Right atrium auricular region (tissue), 2 donors: ENCODE measurements around the gene CAMTA1. TPM values are rescaled to one million over a fixed set of nuclear protein-coding genes. Genes with fewer than 3 reads are reported as not detected.

Experiments
- DNase-seq: peaks from one replicate; pipeline ENCODE4 v3.0.0-alpha.2; 2019; ENCODE audit warnings: low spot score
- H3K27ac ChIP-seq, 2 donors: fragments of 200-600 bp; sonication (generic); 1 replicate in 1 of 2; 2 replicates in 1 of 2; pipeline ENCODE4 v1.5.1; 2016 to 2019
- H3K27me3 ChIP-seq, 2 donors: fragments of 200-600 bp; sonication (generic); one replicate each; pipeline versions ENCODE4 v1.5.1 to v1.6.0; 2017 to 2019
- H3K36me3 ChIP-seq: fragments of 200-600 bp; sonication (generic); one replicate; pipeline ENCODE4 v1.5.1; 2016
- H3K4me1 ChIP-seq, 2 donors: fragments of 200-600 bp; sonication (generic); one replicate each; pipeline versions ENCODE4 v1.5.1 to v1.6.0; 2017 to 2019
- H3K4me3 ChIP-seq, 2 donors: fragments of 200-600 bp; sonication (generic); 1 replicate in 1 of 2; 2 replicates in 1 of 2; pipeline ENCODE4 v1.5.1; 2017 to 2019; ENCODE audit warnings: mild to moderate bottlenecking in 1 of 2, moderate library complexity in 1 of 2
- H3K9me3 ChIP-seq, 2 donors: fragments of 200-600 bp; sonication (generic); one replicate each; pipeline ENCODE4 v1.5.1; 2019
- CTCF ChIP-seq, 2 donors: fragments of 200-600 bp; sonication (generic); IDR thresholded peaks; one replicate each; pipeline ENCODE4 v1.5.1; 2019; ENCODE audit warnings: antibody characterized with exemption in 2 of 2
- total RNA-seq, 2 donors: library from RNA; depleted of rRNA; stranded (reverse); fragments of >200 nt; gene quantifications; one replicate each; pipeline ENCODE4 v1.1.0, GENCODE V29; 2016

CAMTA1 gene
- total RNA-seq, 2 donors from 2014 or later: 132 to 190 TPM

- Histone ChIP-seq H3K27ac (no peak overlapping the region), H3K27me3 (no peaks in the 10 kb centered on the region), H3K4me1 (peaks cover 0 to 21% of the 10 kb centered on the region in 2 donors)
These were observed 996.2 kb downstream of the CAMTA1 start for GRCh38 chr1:7781501-7781900.

GRCh38 chr1:7781923-7782495 lies 996.8 kb downstream of the CAMTA1 start:
- peaks cover 0 to 26% of the 10 kb centered on the region in 2 donors for H3K4me1 ChIP-seq
- peak overlapping the region in 1 of 2 donors; percentile 89 for H3K27ac ChIP-seq
- H3K27me3 ChIP-seq: no peaks in the 10 kb centered on the region
- no peak for DNase-seq
- H3K4me3 ChIP-seq: no peak overlapping the region
- peaks cover 39% of the 10 kb centered on the region for H3K36me3 ChIP-seq
- TF ChIP-seq CTCF (IDR thresholded peaks at IDR 0.05): no peak
- H3K9me3 ChIP-seq: no peaks in the 10 kb centered on the region

More at GRCh38 chr1:7781501-7781900, 996.2 kb downstream of the CAMTA1 start:
- Histone ChIP-seq H3K36me3 (peaks cover 40% of the 10 kb centered on the region), H3K9me3 (no peaks in the 10 kb centered on the region), H3K4me3 (no peak overlapping the region)
- DNase-seq: no peak
- TF ChIP-seq CTCF (IDR thresholded peaks at IDR 0.05): no peak

GRCh38 chr1:7783178-7783711 lies 998.0 kb downstream of the CAMTA1 start:
- DNase-seq: peak; percentile 72
- Histone ChIP-seq H3K36me3 (peaks cover 31% of the 10 kb centered on the region), H3K4me1 (peaks cover 0 to 34% of the 10 kb centered on the region in 2 donors), H3K27me3 (no peaks in the 10 kb centered on the region), H3K4me3 (peak overlapping the region; percentile 53 to 69), H3K27ac (peak overlapping the region; percentile 89 to 91), H3K9me3 (no peaks in the 10 kb centered on the region)
- TF ChIP-seq CTCF (IDR thresholded peaks at IDR 0.05): no peak

- H3K27me3 ChIP-seq: no peaks in the 10 kb centered on the region
- peak within 1 kb of the TSS; percentile 70 to 74 for H3K4me3 ChIP-seq
- H3K4me1 ChIP-seq: peaks cover 0 to 34% of the 10 kb centered on the region in 2 donors
- peak within 1 kb of the TSS; percentile 97 to 98 for H3K27ac ChIP-seq
- TF ChIP-seq CTCF (IDR thresholded peaks at IDR 0.05): no peak
- peak; percentile 98 for DNase-seq
- peaks cover 24% of the 10 kb centered on the region for H3K36me3 ChIP-seq
- H3K9me3 ChIP-seq: no peaks in the 10 kb centered on the region
These were observed 998.7 kb downstream of the CAMTA1 start, which contains the start of gene PER3 for GRCh38 chr1:7783826-7784491. PER3 (plus strand) TSS chr1:7784291; CDS start chr1:7784878, 587 bp downstream.

GRCh38 chr1:7784492-7785071 lies 999.3 kb downstream of the CAMTA1 start:
- Histone ChIP-seq H3K9me3 (no peaks in the 10 kb centered on the region), H3K27ac (peak overlapping the region; percentile 97 to 98), H3K4me1 (peaks cover 0 to 34% of the 10 kb centered on the region in 2 donors), H3K4me3 (peak overlapping the region; percentile 70 to 74), H3K27me3 (no peaks in the 10 kb centered on the region), H3K36me3 (peaks cover 24% of the 10 kb centered on the region)
- TF ChIP-seq CTCF (IDR thresholded peaks at IDR 0.05): no peak
- no peak for DNase-seq
